GM19455 (cell line): ENCODE results near the gene VPS9D1.

Source experiments
- ATAC-seq: cut with Tn5 transposase; IDR thresholded peaks from one replicate; pipeline ENCODE4 v1.9.1; 2021; ENCODE audit not compliant: unreplicated experiment

The VPS9D1 gene, protein sequence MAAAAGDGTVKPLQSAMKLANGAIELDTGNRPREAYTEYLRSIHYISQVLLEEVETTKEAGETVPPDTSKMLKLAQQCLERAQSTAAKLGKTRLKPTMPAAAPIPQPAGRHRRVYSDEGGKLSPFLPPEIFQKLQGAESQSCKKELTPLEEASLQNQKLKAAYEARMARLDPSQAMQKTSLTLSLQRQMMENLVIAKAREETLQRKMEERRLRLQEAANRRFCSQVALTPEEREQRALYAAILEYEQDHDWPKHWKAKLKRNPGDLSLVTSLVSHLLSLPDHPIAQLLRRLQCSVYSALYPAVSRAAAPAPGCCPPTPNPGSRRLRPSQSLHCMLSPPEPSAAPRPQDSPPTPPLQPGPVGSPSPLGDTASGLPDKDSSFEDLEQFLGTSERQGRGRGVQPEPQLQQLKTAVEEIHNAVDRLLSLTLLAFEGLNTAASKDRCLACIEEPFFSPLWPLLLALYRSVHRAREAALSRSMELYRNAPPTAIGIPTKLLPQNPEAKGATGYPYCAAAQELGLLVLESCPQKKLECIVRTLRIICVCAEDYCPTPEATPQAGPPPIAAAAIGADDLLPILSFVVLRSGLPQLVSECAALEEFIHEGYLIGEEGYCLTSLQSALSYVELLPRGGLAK

DNA sequence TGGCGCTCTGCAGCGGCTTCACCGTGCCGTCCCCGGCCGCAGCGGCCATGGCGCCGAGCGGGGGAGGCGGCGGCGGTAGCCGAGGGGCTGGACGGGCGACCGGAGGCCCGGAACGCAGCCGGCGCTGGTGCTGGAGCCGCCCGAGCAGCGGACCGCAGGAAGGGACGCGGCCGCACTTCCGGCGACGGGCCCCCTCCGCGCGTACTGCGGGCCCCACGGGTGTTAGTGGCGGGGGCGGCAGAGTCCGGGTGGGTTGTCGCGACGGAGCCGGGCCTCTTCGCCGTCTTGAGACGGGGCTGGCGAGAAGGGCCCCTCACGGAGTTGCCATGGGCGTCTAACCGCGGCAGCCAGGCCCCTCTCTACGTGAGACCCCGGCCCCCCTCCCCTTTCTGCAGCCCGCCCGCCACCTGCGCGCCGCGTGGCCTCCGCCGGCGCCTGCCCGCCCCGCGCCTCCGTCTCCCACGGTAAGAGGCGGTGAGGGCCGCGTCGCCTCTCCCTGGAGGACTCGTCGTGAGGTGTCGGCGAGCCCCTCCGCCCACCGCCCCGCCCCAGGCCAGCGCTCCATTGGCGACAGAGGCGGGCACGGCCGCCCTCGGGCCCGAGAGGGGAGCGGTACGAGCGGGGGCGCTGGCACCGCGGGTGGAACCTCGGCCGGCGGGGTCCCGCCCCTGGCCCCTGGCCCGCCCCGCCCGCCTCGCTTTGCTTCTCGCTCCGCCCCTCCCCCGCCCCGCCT lies at the start of gene VPS9D1, which contains the start of gene ZNF276:
Gene VPS9D1 (minus strand): TSS at position 86 of the 733 bp plus-strand sequence. CDS start 37 bp downstream, at position 49.
Gene ZNF276 (plus strand): TSS at position 725 of the 733 bp plus-strand sequence. CDS start 104 bp downstream, outside the sequence.
- ATAC-seq: peak; percentile 52

DNA sequence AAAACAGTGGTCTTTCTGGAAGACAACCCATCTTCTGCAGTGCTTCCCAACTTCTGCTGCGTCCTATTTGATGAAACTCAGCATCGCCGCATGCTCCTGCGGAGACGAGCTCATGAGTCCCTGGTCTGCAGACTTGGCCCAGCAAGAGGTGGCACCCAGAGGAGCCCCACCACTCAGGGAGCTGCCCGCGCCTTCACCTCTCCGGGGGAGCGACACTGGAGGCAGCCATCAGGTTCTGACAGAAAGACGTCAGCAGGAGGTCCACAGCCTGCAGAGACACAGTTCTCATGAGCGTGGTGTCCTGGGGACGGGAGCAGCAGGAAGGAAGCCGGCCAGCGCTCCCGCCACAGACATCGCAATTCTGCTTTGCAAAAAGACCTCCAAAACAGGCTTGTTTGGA lies 49.7 kb upstream of the VPS9D1 start:
- no peak for ATAC-seq

DNA sequence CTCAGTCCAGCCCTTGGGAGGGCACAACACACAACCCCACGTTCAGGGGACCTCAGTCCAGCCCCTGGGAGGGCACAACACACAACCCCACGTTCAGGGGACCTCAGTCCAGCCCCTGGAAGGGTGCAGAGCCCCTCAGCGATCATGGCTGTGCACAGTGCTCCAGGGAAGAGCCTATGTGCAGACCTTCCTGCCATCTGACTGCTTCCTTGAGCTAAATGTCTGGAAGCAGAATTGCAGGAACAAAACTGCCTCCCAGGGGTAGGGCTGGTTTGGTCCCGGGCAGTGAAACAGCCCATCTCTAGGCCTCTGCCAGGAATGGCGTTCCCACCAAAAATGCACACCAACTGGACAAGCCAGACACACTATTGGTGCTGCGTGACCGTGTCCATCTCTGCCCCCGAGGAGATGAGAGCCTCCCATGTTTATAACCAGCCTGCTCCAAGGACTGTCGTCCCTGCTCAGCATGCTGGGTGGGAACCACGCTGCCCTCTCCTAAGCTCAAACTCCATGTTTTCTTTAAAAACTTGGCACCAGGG lies 44.7 kb upstream of the VPS9D1 start:
- peak; percentile 10 for ATAC-seq

DNA sequence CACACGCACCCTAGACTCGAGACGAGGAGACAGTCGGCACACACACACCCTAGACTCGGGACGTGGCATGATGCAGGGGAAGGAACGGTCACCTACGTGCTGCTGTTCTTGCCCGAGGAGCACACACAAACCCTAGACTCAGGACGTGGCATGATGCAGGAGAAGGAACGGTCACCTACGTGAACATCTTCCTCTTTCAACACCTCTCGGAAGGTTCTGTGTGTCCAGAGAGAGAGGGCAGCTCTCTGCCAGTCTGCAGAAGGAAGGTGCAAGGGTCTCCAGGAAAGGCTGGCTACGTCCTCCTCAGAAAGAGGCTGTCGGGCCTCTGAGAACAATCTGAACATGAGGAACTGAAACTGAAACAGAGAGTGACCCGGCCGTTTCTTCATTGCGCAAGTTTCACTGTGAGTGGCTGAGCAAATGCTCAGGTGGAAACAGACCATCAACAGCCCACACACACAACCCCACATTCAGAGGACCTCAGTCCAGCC lies 44.1 kb upstream of the VPS9D1 start:
- ATAC-seq: peak; percentile 89

DNA sequence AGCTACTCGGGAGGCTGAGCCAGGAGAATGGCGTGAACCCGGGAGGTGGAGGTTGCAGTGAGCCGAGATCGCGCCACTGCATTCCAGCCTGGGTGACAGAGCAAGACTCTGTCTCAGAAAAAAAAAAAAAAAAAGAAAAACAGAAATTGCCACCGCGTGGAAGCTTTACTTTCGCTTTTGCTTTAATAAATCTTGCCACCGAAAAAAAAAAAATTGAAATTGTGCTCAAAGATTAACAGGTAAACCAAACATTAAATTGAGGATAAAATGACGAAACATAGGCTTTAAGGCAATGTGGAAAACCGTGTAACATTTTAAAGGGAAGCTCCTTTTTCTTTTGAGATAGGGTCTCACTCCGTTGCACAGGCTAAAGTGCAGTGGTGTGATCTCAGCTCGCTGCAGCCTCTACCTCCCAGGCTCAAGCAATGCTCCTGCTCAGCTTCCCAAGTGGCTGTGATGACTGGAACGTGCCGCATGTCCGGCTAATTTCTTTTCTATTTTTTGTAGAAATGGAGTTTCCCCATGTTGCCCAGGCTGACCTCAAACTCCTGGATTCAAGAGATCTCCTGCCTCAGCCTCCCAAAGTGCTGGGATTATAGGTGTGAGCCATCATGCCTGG lies 40.7 kb upstream of the VPS9D1 start:
- no peak for ATAC-seq

DNA sequence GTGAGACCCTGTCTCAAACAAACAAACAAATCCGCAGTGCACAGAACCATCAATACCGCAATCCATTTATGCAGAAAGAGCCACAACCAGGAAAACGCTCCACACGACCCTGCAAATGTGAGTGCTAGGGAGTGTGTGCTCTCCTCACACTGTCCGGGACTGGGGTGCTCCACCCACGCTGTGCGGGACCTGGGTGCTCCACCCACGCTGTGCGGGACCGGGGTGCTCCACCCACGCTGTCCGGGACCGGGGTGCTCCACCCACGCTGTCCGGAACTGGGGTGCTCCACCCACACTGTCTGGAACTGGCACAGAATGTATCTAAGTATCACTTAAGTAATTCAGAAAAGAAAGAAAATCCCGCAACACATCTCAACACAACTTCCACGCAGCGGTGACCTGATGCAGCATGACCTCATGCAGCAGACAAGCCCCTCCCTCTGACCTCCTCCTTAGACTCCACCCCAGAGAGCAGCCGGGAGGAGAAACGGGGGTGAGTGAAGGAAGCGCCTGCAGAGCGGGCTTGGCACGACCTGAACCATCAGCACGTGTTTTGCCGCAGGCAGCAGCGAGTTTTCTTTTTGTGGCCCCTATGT lies 39.1 kb upstream of the VPS9D1 start:
- ATAC-seq: no peak

DNA sequence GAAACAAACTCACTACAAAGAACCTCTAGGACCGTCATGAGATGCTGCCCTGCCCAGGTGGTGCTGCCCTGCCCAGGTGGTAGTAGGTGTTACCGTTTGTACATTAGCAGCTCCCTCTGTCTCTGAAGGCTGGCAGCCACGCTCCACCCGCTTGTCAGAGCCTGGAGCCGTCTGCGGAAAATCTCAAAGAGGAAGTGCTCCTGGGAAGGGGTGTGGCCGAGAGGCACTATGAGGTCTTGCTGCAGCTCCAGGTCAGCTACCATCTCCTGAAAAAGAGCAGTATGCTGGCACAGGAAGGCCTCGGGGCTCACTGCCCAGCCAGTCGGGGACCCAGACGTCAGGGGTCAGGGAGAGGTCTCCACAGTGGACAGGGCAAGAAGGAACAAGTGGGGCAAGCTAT lies 28.9 kb upstream of the VPS9D1 start:
- ATAC-seq: no peak

DNA sequence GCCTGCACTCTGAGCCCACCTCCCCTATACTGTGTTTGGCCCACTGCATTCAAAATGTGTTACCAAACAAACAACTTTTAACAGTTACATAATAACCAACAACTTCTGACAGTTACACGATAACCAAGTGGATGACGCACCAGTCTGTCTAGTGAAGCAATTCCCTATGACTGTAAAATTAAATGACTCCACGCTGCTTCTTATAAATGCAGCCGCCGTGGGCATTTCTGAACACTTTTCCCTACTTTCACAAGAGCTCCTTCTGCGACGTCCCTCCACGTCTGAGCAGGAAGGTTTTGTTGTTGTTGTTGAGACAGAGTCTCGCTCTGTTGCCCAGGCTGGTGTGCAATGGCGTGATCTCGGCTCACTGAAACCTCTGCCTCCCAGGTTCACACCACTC lies 28.2 kb upstream of the VPS9D1 start:
- no peak for ATAC-seq

DNA sequence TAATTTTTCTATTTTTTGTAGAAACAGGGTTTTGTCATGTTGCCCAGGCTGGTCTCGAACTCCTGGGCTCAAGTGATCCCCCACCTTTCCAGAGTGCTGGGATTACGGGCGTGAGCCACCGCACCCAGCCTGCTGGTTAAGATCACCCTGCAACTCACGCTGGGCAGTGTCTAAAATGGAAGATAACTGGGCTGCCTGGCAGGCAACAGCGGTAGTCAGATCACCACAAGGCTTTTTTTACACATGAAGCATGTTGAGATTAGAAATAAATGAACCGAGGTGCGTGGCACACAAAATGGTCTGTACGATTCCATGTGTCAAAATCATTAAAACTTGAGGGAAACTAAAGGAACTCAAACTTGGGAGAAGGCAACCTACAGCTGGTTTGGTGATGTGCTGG lies 27.4 kb upstream of the VPS9D1 start:
- no peak for ATAC-seq

DNA sequence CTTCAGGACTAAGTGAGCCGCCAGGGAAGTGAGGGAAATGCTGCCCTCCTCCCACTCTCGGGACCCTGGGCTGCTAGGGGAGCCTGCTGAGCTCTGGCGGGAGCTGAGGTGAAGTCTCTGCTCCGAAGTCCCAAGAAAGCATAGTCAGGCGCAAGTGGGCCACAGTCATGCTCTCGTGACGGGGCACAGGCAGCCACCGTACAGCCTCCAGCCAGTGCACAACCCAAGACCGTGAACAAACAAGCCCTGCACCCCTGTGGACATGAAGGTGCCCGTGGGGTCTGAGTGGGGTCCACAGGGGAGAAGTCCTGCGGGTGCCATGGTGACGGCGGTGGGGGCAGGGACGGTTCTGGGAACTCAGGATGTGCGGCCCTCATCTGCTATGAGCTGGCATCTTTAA lies 25.3 kb upstream of the VPS9D1 start:
- ATAC-seq: no peak

DNA sequence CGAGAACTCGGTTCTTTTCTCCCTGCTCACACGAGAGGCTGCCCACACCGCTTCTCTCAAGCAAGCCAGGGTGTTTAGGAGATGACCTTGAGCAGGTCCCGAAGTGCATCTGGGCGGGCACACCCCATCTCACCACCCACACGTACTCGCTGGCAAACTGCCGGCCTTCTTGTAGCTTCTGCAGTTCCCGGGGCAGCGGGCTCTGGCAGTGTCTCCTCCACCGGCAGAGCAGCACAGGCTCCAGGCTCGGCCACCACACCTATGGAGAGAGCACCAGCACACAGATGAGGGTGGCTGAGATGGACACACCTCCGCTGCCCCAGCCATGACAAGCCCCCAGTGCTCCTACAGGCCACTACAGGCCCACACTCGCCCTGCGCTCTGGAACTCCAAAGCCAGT lies 24.1 kb upstream of the VPS9D1 start:
- ATAC-seq: no peak

DNA sequence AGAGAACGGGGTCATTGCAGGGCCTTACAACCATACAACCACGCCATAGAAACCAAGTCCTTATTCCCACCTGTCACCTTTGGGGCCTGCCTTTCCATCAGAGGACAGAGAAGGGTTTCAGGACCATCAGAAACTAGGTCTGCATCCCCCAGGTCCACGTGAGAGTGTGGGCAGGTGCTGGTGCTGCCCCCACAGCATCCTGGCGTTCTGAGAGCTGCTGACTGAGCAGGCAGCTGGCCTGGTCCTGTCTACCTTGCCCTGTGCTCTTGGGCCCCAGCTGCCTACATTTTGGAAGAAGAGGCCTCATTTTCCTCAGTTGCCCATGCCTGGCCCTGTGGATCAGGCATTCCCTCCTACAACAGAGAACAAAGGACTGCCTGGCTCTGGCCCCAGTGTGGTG lies 22.2 kb upstream of the VPS9D1 start:
- ATAC-seq: no peak

DNA sequence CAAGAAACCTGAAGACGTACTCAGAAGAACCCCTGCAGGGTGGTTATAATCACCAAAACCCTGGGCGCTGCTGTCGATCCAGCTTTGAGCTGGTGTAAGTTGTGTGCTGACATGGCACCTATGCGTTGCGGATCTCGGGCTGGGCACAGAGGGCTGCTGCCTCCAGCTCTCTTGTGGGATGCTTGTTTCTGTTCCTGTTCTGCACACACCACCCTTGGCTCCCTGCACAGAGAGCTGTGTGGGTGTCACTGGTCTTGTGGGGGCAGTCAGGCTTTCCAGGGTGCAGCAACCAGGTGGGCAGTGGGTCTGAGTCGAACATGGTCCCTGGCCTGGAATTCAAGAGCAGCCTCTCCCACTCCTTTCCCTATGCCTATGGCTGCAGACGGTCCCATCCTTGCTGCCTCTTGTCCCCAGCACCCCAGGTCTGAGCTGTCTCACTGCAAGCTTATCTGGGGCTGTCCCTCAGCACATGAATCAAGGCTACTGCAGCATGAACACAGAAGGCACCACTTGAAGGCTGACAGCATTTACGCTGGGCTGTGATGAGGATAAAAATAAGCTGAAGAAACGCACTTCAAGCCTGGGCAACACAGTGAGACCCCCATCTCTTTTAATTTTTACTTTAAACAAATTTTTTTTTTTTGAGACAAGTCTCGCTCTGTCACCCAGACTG lies 20.8 kb upstream of the VPS9D1 start:
- no peak for ATAC-seq

DNA sequence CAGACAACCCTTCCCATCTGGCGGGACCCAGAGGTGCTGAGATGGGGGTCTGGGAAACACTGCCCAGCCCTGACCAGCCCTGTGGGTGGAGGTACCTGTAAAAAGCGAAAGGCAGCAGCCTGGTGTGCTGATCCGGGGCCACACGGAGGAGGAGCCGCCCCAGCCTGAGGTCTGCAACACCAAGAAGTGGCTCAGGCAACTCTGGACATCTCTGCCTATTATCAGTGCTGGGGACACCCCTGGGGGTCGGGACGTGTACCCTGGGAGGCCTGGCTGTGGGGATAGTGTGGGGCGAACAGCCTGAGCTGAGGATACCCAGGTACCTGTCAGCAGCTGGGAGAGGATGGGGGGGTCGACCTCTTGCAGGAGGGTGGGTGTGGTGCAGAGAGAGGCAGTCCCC lies 18.7 kb upstream of the VPS9D1 start:
- ATAC-seq: no peak

DNA sequence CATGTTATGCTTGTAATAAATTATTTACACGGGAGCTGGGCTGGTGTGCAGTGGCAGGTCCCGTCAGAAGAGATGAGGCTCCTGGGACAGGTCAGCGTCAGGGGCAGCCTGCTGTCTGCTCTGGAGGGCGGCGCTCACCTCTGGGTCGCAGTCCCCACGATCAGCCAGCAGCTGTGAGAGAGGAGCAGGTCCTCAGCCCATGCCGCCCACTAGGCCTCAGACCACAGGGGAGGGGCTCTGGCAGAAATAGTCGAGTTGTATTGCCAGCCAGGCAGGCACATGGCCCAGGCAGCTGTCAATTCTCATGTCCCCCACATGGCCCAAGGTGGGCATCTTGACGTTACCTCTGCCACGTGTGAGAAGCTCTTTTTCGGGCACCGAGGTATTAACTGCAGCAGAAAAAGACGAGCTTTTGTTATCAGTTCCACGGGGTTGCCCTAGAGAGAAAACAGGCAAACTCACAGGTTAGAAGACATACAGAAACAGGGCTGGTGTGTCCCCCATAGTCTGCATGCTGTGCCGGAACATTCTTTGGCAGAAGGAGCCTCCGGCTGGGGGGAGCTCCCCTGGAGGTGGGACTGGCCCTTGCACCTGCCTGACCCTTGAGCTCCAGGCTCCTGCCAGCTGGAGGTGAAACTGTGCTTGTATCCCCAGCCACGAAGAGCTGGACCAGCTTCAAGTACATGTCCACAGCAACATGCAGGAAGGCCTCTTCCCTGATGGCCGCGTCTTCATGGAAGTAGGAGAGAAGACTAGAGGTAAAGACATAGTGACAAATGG lies 18.0 kb upstream of the VPS9D1 start:
- no peak for ATAC-seq

DNA sequence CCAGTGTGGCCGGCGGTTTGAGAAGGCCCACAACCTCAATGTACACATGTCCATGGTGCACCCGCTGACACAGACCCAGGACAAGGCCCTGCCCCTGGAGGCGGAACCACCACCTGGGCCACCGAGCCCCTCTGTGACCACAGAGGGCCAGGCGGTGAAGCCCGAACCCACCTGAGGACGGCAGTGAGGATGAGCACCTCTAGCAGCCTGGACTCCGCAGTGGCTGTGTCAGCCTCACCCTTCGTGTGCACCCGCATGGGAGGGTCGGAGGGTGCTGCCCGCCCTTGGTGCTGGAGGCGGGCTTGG lies 17.3 kb upstream of the VPS9D1 start:
- ATAC-seq: no peak

DNA sequence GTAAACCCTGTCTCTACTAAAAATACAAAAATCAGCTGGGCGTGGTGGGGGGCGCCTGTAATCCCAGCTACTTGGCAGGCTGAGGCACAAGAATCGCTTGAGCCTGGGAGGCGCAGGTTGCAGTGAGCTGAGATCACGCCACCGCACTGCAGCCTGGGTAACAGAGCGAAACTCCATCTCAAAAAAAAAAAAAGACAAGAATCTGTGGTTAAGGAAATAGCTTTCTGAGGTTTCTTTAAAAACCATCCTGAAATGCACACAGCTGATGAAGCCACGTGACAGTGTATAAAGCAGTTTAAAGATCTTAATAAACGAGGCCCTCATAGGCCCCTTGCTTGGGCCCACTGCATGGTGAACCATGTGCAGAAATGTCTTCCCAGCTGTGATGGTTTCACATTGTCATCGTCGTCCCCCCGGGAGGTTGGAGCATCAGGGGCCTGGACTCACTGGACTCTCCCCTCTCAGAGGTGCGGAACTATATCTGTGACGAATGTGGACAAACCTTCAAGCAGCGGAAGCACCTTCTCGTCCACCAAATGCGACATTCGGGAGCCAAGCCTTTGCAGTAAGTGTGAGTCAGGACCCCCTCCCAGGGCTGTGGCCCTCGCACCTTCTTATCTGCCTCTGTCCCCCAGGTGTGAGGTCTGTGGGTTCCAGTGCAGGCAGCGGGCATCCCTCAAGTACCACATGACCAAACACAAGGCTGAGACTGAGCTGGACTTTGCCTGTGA lies 16.8 kb upstream of the VPS9D1 start:
- no peak for ATAC-seq

DNA sequence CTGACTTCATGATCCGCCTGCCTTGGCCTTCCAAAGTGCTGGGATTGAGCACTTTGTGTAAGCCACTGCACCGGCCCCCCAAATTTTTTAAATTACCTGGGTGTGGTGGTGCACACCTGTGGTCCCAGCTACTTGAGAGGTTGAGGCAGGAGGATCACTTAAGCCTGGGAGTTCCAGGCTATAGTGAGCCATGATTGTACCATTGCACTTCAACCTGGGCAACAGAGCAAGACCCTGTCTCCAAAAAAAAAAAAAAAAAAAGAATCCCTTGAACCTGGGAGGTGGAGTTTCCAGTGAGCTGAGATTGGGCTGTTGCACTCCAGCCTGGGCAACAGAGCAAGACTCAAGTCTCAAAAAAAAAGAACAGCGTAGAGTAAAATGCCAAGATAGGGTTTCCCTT lies 15.9 kb upstream of the VPS9D1 start:
- ATAC-seq: no peak

DNA sequence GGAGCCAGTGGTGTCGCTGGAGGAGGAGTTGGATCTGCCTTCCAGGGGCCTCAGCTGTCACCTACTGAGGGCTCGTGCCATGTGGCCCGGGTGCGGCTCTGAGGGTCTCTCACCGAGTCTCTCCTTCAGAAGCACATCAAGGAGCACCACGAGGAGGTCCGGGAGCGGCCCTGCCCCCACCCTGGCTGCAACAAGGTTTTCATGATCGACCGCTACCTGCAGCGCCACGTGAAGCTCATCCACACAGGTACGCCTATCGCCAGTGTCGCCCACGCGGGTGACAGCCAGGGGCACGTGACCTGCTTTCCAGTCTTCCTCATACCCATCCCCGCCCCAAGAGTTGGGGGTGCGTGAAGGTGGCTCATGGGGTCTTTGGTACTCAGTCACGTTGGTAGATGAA lies 13.1 kb upstream of the VPS9D1 start:
- no peak for ATAC-seq
